T-helper 2 cell (primary cell): ENCODE results near the gene CPSF7.

ENCODE experiments used
- DNase-seq, 5 experiments: peaks; one replicate each; pipeline versions ENCODE4 v3.0.0 to v3.0.0-alpha.2; 2012 to 2022

CPSF7 gene

DNA sequence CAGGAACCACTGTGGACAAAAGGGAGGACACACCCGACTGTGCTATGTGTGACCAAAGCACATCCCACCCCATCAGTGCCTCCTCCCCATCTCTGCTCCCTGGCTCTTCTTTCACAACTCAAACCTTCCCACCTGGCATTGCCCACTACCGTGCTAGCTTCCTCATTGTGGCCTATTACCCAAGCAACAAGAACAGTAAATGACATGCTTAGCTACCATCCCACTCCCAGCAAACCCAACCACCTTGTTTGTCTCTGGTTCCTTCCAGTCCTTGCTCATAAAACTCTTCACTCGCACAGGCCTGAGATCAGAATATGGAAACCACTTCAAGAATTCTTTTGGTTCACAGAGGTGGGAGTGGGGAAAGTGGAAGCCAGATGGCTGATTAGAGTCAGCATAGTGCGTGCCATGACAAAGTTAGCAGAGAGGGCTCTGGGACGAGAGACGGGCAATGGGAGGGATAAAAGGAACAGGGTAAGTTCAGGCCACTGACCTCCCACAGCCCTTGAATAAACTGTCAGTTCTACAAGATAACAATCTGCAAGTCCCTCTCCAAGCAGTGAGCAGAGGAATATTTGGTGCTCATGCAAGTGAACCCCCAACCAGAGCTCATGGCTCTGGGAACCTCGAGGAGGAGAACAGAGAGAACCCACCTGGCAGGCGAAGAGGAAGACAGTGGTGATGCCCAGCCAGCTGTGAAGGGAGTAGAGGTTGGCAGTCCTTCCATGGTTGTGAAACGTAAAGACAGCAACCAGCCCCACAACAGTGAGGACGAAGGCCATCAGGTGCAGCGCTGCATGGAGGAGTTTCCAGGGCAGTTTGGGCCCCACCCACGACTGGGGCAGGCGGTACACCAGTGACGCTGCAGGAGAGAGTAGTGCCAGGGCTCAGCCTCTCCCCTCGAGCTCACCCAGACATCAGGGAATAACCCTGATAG is 76.4 kb downstream of the CPSF7 start:
- no peak for DNase-seq
